Activated CD4-positive, alpha-beta T cell treated with anti-CD3 and anti-CD28 coated beads for 36 hours (primary cell): ENCODE data around the gene STON1. TPM values are rescaled to one million over a fixed set of nuclear protein-coding genes. Genes with fewer than 3 reads are reported as not detected.
"Not testable (repeated sequence)": the region's sequence is repeated elsewhere in the genome, so short reads cannot be mapped to it uniquely, and the experiment has no call there.

Experiments
- ATAC-seq: fragments of 200-7000 bp; cut with Tn5 transposase; one replicate; pipeline ENCODE4 v1.10.0; 2021; ENCODE audit warnings: mild to moderate bottlenecking, moderate library complexity
- CTCF ChIA-PET: fragments of 350-600 bp; sonication (Branson Sonifier 250); formaldehyde crosslinking; loops from one replicate; lab custom pipeline; 2021; ENCODE audit warnings: antibody characterized with exemption; lab: Charles Lee
- POLR2A ChIA-PET: fragments of 350-600 bp; sonication (Branson Sonifier 250); formaldehyde crosslinking; loops from one replicate; lab custom pipeline; 2021; ENCODE audit warnings: antibody characterized with exemption, inconsistent platforms; lab: Charles Lee
- DNase-seq: peaks from one replicate; pipeline ENCODE4 v3.0.0-alpha.2; 2020
- H3K27ac Mint-ChIP-seq: one replicate; pipeline ENCODE4 v1.8.0; 2021; ENCODE audit warnings: mixed read lengths
- H3K27me3 Mint-ChIP-seq: one replicate; pipeline ENCODE4 v1.8.0; 2021; ENCODE audit warnings: mixed read lengths
- H3K36me3 Mint-ChIP-seq: one replicate; pipeline ENCODE4 v1.8.0; 2021; ENCODE audit warnings: low read depth, mixed read lengths
- H3K4me1 Mint-ChIP-seq: one replicate; pipeline ENCODE4 v1.8.0; 2021; ENCODE audit warnings: mixed read lengths
- H3K4me3 Mint-ChIP-seq: one replicate; pipeline ENCODE4 v1.8.0; 2021; ENCODE audit warnings: mild to moderate bottlenecking, moderate library complexity, mixed read lengths
- H3K9me3 Mint-ChIP-seq: one replicate; pipeline ENCODE4 v1.8.0; 2021; ENCODE audit warnings: low read depth, mixed read lengths
- intact Hi-C, 2 experiments: fragments of 100-400 bp; cut with DNase I in 1 of 2; cut with micrococcal nuclease in 1 of 2; formaldehyde crosslinking; loops; one replicate each; pipeline versions ENCODE4 v1.14.2 to v1.15.1; 2022 to 2024; cut with DNase I, micrococcal nuclease
- total RNA-seq, 2 experiments: library from RNA; stranded (reverse); gene quantifications; one replicate each; pipeline ENCODE4 v1.2.3, GENCODE V29; 2021

The STON1 gene
- total RNA-seq, 2 experiments from 2014 or later: 0.97 to 1.3 TPM

DNA sequence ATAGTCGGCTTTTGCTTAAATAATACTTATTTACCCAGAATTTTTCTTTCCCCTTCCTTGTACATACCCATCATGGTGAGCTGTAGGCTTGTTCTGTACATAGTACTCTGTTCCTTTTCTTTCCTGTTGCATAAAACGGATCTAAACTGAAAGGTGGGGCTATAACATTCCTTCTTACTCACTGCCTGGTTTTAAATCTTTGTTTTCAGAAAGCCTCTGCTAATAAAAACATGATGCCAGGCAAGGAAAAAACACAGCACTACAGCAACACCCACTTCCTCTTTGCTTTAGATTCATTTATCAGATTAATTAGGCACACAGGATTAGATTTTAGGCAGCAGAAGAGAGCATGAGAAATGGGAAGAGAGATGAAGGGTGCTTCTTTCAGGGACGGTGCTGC, 19.6 kb upstream of the STON1 start:
- POLR2A ChIA-PET: no interaction called here
- Mint-ChIP-seq H3K4me1 (peaks cover 22% of the 10 kb centered on the region), H3K27ac (no peak overlapping the region), H3K9me3 (no peaks in the 10 kb centered on the region), H3K27me3 (no peaks in the 10 kb centered on the region), H3K36me3 (peaks cover 52% of the 10 kb centered on the region), H3K4me3 (no peak overlapping the region)
- no peak for DNase-seq
- CTCF ChIA-PET: no interaction called here
- intact Hi-C loops: no loop called here
- ATAC-seq: no peak

DNA sequence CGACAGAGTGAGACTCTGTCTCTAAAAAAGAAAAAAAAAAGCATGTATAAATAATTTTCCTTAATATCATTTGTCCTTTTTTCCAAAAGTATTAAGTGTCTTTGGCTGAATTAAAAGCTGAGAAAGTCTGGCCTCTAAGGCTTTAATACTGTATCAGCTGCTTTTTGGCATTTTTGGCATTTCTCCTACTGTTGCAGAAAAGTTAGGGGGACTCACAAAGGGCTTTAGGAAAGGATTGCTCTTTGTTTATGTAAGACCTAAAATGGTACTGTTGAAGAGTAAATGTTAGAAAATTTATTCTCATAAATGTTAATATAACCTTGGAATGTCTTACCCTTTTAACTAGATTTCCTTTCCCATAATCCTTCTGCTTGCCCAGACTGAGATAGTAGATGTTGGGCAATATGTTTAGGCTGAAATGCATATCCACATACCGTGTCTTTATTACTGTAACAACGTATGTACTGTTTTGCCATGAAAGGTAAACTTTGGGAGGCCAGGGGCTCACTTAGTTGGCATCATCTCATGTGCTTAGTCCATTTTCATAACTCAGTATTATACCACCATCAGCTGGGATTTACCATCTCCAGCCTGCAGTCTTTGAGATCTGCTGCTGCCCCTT, 18.0 kb upstream of the STON1 start:
- Mint-ChIP-seq H3K9me3 (no peaks in the 10 kb centered on the region), H3K27me3 (no peaks in the 10 kb centered on the region), H3K4me3 (no peak overlapping the region), H3K4me1 (peaks cover 22% of the 10 kb centered on the region), H3K27ac (no peak overlapping the region), H3K36me3 (peaks cover 52% of the 10 kb centered on the region)
- ATAC-seq (no peak), DNase-seq (no peak)
- POLR2A ChIA-PET: interaction anchor here (0.6 kb wide), 1 partner anchor 33 kb away, joined by 3 read pairs; no protein-coding TSS in a partner anchor
- intact Hi-C loops: no loop called here
- CTCF ChIA-PET: interaction anchor here (0.6 kb wide), 2 partner anchors 17 to 133 kb away, joined by 3 read pairs; no protein-coding TSS in a partner anchor

DNA sequence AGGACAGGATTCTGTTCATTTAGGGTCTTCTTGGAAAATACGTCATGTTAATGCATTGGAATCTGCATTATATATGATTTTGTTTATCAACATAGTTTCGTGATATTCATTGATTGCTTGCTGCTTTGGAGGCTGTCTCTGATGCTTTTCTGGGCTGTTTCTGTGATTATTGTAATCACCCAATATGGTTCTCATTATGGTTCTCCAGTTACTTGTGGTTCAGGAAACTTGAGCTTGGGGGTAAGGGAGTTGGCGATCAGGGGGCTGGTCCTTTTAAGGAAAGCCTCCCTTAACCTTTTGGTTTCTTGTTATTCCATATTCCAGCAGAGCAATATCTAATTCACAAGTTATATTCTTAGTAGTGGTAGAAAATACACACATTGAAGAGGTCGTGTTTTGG, 17.4 kb upstream of the STON1 start:
- ChIA-PET CTCF (interaction anchor here (0.7 kb wide), 2 partner anchors 11 to 115 kb away, joined by 4 to 5 read pairs; no protein-coding TSS in a partner anchor), POLR2A (no interaction called here)
- peaks cover 22% of the 10 kb centered on the region for H3K4me1 Mint-ChIP-seq
- intact Hi-C loops: no loop called here
- H3K4me3 Mint-ChIP-seq: no peak overlapping the region
- DNase-seq (no peak), ATAC-seq (no peak)
- peaks cover 53% of the 10 kb centered on the region for H3K36me3 Mint-ChIP-seq
- no peaks in the 10 kb centered on the region for H3K9me3 Mint-ChIP-seq
- no peaks in the 10 kb centered on the region for H3K27me3 Mint-ChIP-seq
- no peak overlapping the region for H3K27ac Mint-ChIP-seq

DNA sequence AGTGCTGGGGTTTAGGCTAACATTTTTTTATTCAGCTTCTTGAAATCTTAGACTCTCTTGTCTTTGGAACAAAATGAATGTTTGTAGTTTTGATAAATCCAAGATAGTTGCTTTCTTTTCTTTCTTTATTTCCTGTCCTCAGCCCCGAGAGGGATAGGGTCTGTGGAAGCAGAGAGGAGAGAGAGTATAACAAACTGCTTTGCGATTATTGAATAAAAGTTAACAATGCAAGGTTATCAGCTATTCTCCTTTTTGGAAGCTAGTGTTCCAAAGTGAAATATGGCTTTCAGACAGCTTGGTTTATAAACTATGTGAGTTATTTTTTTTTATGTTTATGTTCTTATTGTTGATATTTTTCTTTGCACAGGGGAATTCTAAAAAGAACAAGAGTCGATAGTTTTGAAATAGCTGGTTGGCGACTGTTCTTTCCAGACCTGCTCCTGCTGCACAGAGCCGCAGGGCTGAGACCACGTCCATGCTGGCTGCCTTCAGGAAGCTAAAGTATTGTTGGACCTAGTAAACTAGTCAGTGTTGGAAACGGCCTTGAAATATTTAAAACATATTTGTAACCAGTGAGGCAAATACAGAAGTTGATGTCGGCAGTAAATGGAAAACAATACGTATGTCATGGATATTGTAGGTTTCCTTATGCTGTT, 15.5 kb upstream of the STON1 start:
- no peak overlapping the region for H3K27ac Mint-ChIP-seq
- CTCF ChIA-PET: no interaction called here
- POLR2A ChIA-PET: no interaction called here
- H3K36me3 Mint-ChIP-seq: peaks cover 48% of the 10 kb centered on the region
- H3K9me3 Mint-ChIP-seq: no peaks in the 10 kb centered on the region
- H3K27me3 Mint-ChIP-seq: no peaks in the 10 kb centered on the region
- intact Hi-C loops: no loop called here
- DNase-seq (no peak), ATAC-seq (no peak)
- peaks cover 9% of the 10 kb centered on the region for H3K4me1 Mint-ChIP-seq
- no peak overlapping the region for H3K4me3 Mint-ChIP-seq

DNA sequence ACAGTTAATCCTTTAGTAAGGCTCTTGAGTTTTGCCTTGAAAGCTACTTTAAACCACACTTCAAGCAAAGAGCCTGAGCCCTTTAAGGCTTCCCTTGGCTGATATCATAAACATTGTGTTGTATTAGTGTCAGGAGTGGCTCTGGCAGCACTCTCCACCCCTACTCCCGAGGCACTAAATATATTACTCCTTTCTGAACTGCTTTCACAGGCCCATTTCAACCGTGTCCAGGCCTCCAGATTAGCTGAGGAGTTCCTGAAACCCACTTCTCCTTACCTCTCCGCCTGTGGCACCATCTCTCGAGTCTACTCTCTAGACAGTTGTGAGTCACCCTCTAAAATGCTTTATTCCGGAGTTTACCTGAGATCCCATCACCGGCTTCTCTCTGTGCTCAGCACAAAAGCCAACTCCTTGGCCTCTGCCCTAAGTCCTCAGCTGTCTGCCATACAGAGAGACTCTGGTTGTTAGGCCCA, 14.4 kb upstream of the STON1 start:
- no peaks in the 10 kb centered on the region for H3K9me3 Mint-ChIP-seq
- H3K27ac Mint-ChIP-seq: no peak overlapping the region
- no peak for ATAC-seq
- peaks cover 46% of the 10 kb centered on the region for H3K36me3 Mint-ChIP-seq
- H3K4me3 Mint-ChIP-seq: no peak overlapping the region
- DNase-seq: no peak
- POLR2A ChIA-PET: no interaction called here
- no peaks in the 10 kb centered on the region for H3K27me3 Mint-ChIP-seq
- intact Hi-C loops: no loop called here
- peaks cover 1% of the 10 kb centered on the region for H3K4me1 Mint-ChIP-seq
- CTCF ChIA-PET: no interaction called here

DNA sequence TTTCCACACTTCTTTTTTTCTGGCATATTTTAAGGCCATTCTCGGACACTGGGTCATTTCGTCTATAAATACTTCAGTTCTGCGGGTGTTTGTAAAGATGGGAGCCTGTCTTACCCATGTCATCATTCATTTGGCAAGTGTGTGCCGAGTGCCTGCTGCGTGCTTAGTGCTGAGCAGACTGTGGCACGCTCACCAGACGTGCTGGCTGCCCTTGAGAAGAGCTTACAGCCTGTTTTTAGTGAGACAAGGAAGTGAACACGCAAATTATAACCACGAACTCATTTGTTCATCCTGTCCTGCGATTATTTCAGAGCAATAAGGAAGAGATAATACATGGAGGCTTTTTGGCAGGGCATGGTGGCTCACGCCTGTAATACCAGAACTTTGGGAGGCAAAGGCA, 10.4 kb upstream of the STON1 start:
- Mint-ChIP-seq H3K36me3 (peaks cover 34% of the 10 kb centered on the region), H3K4me3 (no peak overlapping the region), H3K27ac (no peak overlapping the region), H3K4me1 (no peaks in the 10 kb centered on the region), H3K27me3 (no peaks in the 10 kb centered on the region), H3K9me3 (no peaks in the 10 kb centered on the region)
- CTCF ChIA-PET: no interaction called here
- intact Hi-C loops: no loop called here
- POLR2A ChIA-PET: no interaction called here
- ATAC-seq (no peak), DNase-seq (no peak)

DNA sequence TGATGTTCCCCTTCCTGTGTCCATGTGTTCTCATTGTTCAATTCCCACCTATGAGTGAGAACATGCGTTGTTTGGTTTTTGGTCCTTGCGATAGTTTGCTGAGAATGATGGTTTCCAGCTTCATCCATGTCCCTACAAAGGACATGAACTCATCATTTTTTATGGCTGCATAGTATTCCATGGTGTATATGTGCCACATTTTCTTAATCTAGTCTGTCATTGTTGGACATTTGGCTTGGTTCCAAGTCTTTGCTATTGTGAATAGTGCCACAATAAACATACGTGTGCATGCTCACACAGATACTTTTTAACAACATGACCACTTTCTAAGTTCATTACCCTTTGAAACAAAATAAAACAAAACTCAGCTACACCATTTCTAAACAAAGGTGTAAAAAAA, 5.2 kb upstream of the STON1 start:
- H3K4me1 Mint-ChIP-seq, H3K27ac Mint-ChIP-seq, DNase-seq, H3K9me3 Mint-ChIP-seq, H3K4me3 Mint-ChIP-seq, POLR2A ChIA-PET, H3K27me3 Mint-ChIP-seq, ATAC-seq, intact Hi-C loops: not testable (repeated sequence)
- peaks cover 13% of the 10 kb centered on the region for H3K36me3 Mint-ChIP-seq
- CTCF ChIA-PET: interaction anchor here (0.6 to 1.6 kb wide), 2 partner anchors 10 to 19 kb away, joined by 4 to 10 read pairs; no protein-coding TSS in a partner anchor

DNA sequence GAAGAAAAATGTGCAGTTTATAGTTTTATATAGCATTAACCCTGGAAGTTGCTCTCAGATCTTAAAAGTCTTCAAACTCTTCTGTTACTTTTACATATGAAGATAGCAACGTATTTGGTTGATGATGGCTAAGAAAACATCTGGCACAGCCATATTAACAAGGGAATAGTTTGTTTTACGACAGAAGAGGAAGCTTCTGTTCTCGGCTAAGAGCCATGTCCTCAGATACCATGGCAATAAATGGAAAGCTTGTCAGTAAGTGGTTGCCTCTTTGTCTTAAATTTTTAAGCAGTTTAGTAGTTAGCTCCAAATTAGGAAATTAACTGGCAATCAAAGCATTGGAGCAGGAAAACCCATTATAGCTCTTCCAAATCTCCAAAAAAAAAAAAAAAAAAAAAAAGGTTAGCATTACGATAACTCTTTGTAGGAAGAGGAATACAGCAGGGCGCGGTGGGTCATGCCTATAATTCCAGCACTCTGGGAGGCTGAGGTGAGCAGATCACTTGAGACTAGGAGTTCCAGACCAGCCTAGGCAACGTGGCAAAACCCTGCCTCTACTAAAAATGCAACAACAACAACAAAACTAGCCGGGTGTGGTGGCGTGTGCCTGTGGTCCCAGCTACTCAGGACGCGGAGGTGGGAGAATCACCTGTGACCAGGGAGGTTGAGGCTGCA, 4.5 kb upstream of the STON1 start:
- no peaks in the 10 kb centered on the region for H3K9me3 Mint-ChIP-seq
- no peak overlapping the region for H3K27ac Mint-ChIP-seq
- DNase-seq (no peak), ATAC-seq (no peak)
- peaks cover 3% of the 10 kb centered on the region for H3K4me1 Mint-ChIP-seq
- POLR2A ChIA-PET: no interaction called here
- peaks cover 13% of the 10 kb centered on the region for H3K36me3 Mint-ChIP-seq
- CTCF ChIA-PET: interaction anchor here (0.6 to 1.6 kb wide), 2 partner anchors 9 to 18 kb away, joined by 4 to 10 read pairs; no protein-coding TSS in a partner anchor
- H3K4me3 Mint-ChIP-seq: no peak overlapping the region
- peaks cover 3% of the 10 kb centered on the region for H3K27me3 Mint-ChIP-seq
- intact Hi-C loops: no loop called here

DNA sequence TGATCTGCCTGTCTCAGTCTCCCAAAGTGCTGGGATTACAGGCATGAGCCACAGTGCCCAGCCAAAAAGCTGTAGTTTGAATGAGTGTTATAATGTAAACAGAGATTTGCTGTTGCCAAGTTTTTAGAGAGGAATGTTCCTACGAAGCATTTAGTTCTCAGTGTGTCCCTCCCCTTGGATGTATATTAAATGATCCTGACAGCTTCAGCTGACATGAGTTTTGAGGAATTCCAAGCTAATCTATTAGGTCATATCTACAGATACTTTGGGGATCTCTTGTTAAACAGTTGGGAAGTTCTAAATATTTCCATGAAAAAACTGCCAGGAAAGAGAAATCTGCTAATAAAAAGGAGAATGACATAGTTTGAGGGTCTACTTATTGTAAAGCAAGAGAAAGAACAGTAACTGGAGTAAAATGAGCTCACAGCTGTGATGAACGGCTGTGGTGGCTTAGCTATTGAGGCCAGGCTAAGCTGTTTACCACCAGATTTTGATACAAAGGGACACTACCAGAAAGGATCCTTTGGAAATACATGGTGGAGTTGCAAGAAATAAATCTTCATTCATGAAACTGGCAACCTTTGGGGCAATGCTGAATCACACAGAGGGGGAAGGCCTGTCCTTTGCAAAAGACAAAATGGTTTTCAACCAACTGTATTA, 2.6 kb upstream of the STON1 start:
- Mint-ChIP-seq H3K4me1 (peaks cover 7% of the 10 kb centered on the region), H3K9me3 (no peaks in the 10 kb centered on the region), H3K36me3 (peaks cover 4% of the 10 kb centered on the region), H3K4me3 (no peak overlapping the region), H3K27me3 (peaks cover 3% of the 10 kb centered on the region), H3K27ac (no peak overlapping the region)
- ATAC-seq (no peak), DNase-seq (no peak)
- intact Hi-C loops: no loop called here
- ChIA-PET CTCF (no interaction called here), POLR2A (no interaction called here)

DNA sequence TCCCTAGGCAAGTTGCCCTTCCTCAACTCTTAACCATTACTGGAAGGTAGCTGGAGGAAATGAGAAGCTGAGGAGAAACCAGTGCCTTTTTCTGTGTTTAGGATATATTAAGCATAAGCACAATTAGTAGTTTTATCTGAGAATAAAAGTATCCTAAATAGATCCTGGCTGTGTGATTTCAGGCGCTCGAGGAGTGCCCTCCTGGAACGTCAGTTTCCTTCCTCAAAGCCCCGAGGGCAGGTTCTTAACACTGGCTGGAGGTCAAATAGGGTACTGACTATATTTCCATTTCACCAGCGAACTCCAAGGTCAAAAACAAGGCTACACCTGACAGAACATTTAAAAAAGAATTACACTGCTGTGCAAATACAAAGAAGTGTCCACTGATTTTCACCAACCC, 1.5 kb upstream of the STON1 start:
- Mint-ChIP-seq H3K36me3 (peaks cover 4% of the 10 kb centered on the region), H3K9me3 (no peaks in the 10 kb centered on the region), H3K4me1 (peaks cover 7% of the 10 kb centered on the region), H3K4me3 (no peak overlapping the region), H3K27ac (no peak overlapping the region), H3K27me3 (peaks cover 3% of the 10 kb centered on the region)
- POLR2A ChIA-PET: no interaction called here
- DNase-seq: no peak
- ATAC-seq: no peak
- intact Hi-C loops: no loop called here
- CTCF ChIA-PET: interaction anchor here (0.6 kb wide), 2 partner anchors 16 to 608 kb away, joined by 3 to 4 read pairs; no protein-coding TSS in a partner anchor

DNA sequence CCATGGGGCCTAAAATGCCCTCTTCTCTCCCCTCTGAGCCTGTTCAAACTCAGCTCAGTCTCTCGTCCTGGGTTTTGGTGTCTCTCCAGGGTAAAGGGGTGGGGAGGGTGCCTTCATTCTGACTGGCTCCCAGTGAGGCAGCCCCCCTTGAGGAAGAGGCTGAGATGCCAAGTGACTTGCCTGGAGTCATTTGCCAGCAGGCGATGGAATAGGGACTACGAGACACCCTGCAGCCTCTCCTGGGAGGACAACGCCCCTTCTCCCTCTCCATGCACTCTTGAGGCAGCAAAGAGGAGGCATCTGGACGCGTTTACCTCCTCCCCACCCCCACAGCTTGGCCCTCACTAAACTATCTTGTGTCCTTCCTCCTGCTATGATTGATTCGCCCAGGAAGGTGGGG, 760 bp upstream of the STON1 start:
- CTCF ChIA-PET: interaction anchor here (0.7 kb wide), 1 partner anchor 710 kb away, joined by 3 read pairs; no protein-coding TSS in a partner anchor
- H3K27me3 Mint-ChIP-seq: peaks cover 3% of the 10 kb centered on the region
- no peak overlapping the region for H3K27ac Mint-ChIP-seq
- intact Hi-C loops: no loop called here
- ATAC-seq: no peak
- peaks cover 7% of the 10 kb centered on the region for H3K4me1 Mint-ChIP-seq
- DNase-seq: no peak
- H3K9me3 Mint-ChIP-seq: no peaks in the 10 kb centered on the region
- POLR2A ChIA-PET: no interaction called here
- no peak overlapping the region for H3K4me3 Mint-ChIP-seq
- peaks cover 4% of the 10 kb centered on the region for H3K36me3 Mint-ChIP-seq
